Neutrophil (primary cell): ENCODE measurements around the gene VPS51.
A peak's percentile ranks its signal among the peaks of the same experiment; 100 is the strongest.

Experiments
- H3K27ac ChIP-seq: fragments of 200-600 bp; sonication (generic); 2 replicates; pipeline ENCODE4 v1.5.1; 2016; ENCODE audit warnings: mild to moderate bottlenecking, moderate library complexity
- H3K27me3 ChIP-seq: fragments of 200-600 bp; sonication (generic); 2 replicates; pipeline ENCODE4 v1.6.0; 2016; ENCODE audit warnings: mild to moderate bottlenecking
- H3K36me3 ChIP-seq: fragments of 200-600 bp; sonication (generic); 2 replicates; pipeline ENCODE4 v1.5.1; 2017
- H3K4me1 ChIP-seq, 2 experiments: fragments of 200-600 bp in 1 of 2; sonication (generic) in 1 of 2; 1 replicate in 1 of 2; 2 replicates in 1 of 2; pipeline versions ENCODE4 v1.5.1 to v1.6.1; 2013 to 2016; ENCODE audit warnings: low read depth in 1 of 2, low read length in 1 of 2, mild to moderate bottlenecking in 1 of 2, moderate library complexity in 1 of 2; ENCODE audit not compliant: control insufficient read depth in 1 of 2, insufficient read depth in 1 of 2
- H3K4me3 ChIP-seq, 2 experiments: fragments of 200-600 bp in 1 of 2; sonication (generic) in 1 of 2; 1 replicate in 1 of 2; 2 replicates in 1 of 2; pipeline ENCODE4 v1.5.1; 2013 to 2016; ENCODE audit warnings: low read depth in 1 of 2, low read length in 1 of 2, mild to moderate bottlenecking in 1 of 2, moderate library complexity in 1 of 2
- H3K9me3 ChIP-seq: fragments of 200-600 bp; sonication (generic); 2 replicates; pipeline ENCODE4 v1.5.1; 2016
- CTCF ChIP-seq: fragments of 200-600 bp; sonication (generic); IDR thresholded peaks from 2 replicates; pipeline ENCODE4 v1.5.1; 2016; ENCODE audit warnings: antibody characterized with exemption

VPS51 gene

GRCh38 chr11:65083834-65084597 lies 12.0 kb upstream of the VPS51 start, which contains the start of the genes CDCA5 and ZFPL1:
Gene CDCA5, minus strand, starts transcription at chr11:65084040. Its CDS starts 62 bp downstream, at chr11:65083978.
Gene ZFPL1, plus strand, starts transcription at chr11:65084222. Its CDS starts 477 bp downstream, at chr11:65084699.
- TF ChIP-seq CTCF, result peak; percentile 51
- H3K36me3 ChIP-seq, result peaks cover 40% of the 10 kb centered on the region
- peak within 1 kb of the TSS; percentile 89 for H3K27ac ChIP-seq
- H3K4me3 ChIP-seq, result peak within 1 kb of the TSS; percentile 76 to 82
- no peaks in the 10 kb centered on the region for H3K27me3 ChIP-seq
- H3K9me3 ChIP-seq, result no peaks in the 10 kb centered on the region
- peaks cover 29 to 36% of the 10 kb centered on the region in 2 experiments for H3K4me1 ChIP-seq

DNA sequence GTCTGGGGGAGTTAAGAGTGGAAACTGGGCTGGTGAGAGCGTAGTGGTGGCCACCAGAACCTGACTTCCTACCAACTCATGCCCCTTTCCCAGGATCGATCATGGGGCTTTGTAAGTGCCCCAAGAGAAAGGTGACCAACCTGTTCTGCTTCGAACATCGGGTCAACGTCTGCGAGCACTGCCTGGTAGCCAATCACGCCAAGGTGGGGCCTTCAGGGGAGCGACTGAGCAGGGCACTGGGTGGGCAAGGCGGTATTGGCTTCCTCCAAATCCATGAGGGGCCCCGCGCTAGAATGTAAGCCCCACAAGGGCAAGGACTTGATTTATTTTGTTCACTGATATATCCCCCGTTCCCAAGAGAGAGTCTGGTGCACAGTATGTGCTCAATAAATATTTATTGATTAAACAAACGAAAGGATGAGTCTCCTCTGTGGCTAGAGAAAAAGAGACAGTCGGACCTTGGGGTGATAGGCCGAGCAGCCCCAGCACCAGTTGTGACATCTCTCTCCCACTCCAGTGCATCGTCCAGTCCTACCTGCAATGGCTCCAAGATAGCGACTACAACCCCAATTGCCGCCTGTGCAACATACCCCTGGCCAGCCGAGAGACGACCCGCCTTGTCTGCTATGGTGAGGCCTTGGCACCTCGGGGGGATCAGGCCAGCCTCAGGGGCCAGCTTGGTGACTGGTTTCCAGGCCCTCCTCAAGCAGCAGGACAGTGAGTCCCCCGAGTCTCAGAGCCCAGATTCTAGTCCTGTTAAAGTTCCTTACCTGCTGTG lies 11.2 kb upstream of the VPS51 start:
- TF ChIP-seq CTCF, result no peak
- peak overlapping the region; percentile 76 to 82 for H3K4me3 ChIP-seq
- no peaks in the 10 kb centered on the region for H3K9me3 ChIP-seq
- H3K27me3 ChIP-seq, result no peaks in the 10 kb centered on the region
- peaks cover 29 to 36% of the 10 kb centered on the region in 2 experiments for H3K4me1 ChIP-seq
- peaks cover 48% of the 10 kb centered on the region for H3K36me3 ChIP-seq
- peak overlapping the region; percentile 89 for H3K27ac ChIP-seq

DNA sequence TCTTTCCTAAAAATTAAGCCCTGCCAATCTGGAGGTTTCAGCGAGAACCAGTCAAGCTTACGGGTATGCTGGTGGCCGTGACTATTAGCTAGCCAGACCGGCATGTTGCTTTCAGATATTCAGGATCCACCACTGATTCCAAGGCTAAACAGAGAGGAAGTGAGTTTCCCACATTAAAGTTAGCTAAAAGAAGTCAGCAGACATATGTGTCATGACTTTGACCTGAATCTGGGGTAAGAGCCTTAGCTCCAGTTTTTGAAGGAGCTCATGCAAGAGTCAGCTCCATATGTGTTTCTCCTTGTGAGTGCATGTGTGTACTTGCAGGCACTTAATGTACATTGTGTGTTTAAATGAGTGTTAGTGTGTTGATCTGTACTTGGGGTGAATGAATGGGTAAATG lies 10.6 kb upstream of the VPS51 start:
- Histone ChIP-seq H3K4me3 (peak overlapping the region in 1 of 2 experiments; percentile 82), H3K9me3 (no peaks in the 10 kb centered on the region), H3K27me3 (no peaks in the 10 kb centered on the region), H3K4me1 (peaks cover 29 to 34% of the 10 kb centered on the region in 2 experiments), H3K27ac (peak overlapping the region; percentile 89), H3K36me3 (peaks cover 51% of the 10 kb centered on the region)
- TF ChIP-seq CTCF, result no peak

- Histone ChIP-seq H3K27me3 (no peaks in the 10 kb centered on the region), H3K4me1 (peaks cover 23 to 24% of the 10 kb centered on the region in 2 experiments), H3K27ac (no peak overlapping the region), H3K4me3 (no peak overlapping the region), H3K9me3 (no peaks in the 10 kb centered on the region), H3K36me3 (peaks cover 51% of the 10 kb centered on the region)
- TF ChIP-seq CTCF, result no peak
Measured at GRCh38 chr11:65086809-65087208, 9.2 kb upstream of the VPS51 start.

GRCh38 chr11:65087216-65087615 lies 8.8 kb upstream of the VPS51 start:
- no peak overlapping the region for H3K4me3 ChIP-seq
- peaks cover 23 to 24% of the 10 kb centered on the region in 2 experiments for H3K4me1 ChIP-seq
- no peak overlapping the region for H3K27ac ChIP-seq
- TF ChIP-seq CTCF, result no peak
- H3K27me3 ChIP-seq, result no peaks in the 10 kb centered on the region
- no peaks in the 10 kb centered on the region for H3K9me3 ChIP-seq
- H3K36me3 ChIP-seq, result peaks cover 51% of the 10 kb centered on the region
